Keratinocyte (primary cell): ENCODE data around the gene CMTM2.

Experiments
- CTCF ChIP-seq, 3 experiments: IDR thresholded peaks in 1 of 3; conservative IDR thresholded peaks in 1 of 3; optimal IDR thresholded peaks in 1 of 3; 2 replicates in 2 of 3; 3 replicates in 1 of 3; pipeline versions ENCODE3 to v1.5.1; 2011; ENCODE audit warnings: low read length in 3 of 3, mild to moderate bottlenecking in 3 of 3, moderate library complexity in 2 of 3, control low read depth in 1 of 3, inconsistent platforms in 1 of 3; ENCODE audit not compliant: insufficient read depth in 2 of 3; ENCODE audit errors: extremely low read depth in 1 of 3
- EZH2 ChIP-seq: IDR thresholded peaks from one replicate; pipeline ENCODE4 v1.6.1; 2012; ENCODE audit warnings: inconsistent platforms, mild to moderate bottlenecking, low read length, moderate library complexity

- TF ChIP-seq CTCF (optimal IDR thresholded peaks at IDR 0.05 in 1 of 3, IDR thresholded peaks at IDR 0.05 in 1 of 3, conservative IDR thresholded peaks at IDR 0.05 in 1 of 3; ENCODE audit: extremely low read depth in 1 of 3, insufficient read depth in 2 of 3, low read length in 3 of 3) (no peak), EZH2 (no peak)
These were observed 21.2 kb downstream of the CMTM2 start for GRCh38 chr16:66600477-66600876.
